Stomach smooth muscle (tissue), 2 donors: Measurements from ENCODE around the gene TPM1.
"Not testable (repeated sequence)": the region's sequence is repeated elsewhere in the genome, so short reads cannot be mapped to it uniquely, and the experiment has no call there.

Experiments
- H3K27ac ChIP-seq: one replicate; pipeline ENCODE4 v1.7.0; 2013; ENCODE audit warnings: mild to moderate bottlenecking, low read length, inconsistent platforms
- H3K27me3 ChIP-seq, 2 donors: one replicate each; pipeline ENCODE4 v1.7.0; 2013; ENCODE audit warnings: low read length in 2 of 2; ENCODE audit not compliant: insufficient read depth in 2 of 2, control insufficient read depth in 1 of 2
- H3K36me3 ChIP-seq, 2 donors: one replicate each; pipeline ENCODE4 v1.7.0; 2013; ENCODE audit warnings: low read length in 2 of 2; ENCODE audit not compliant: control insufficient read depth in 2 of 2, insufficient read depth in 2 of 2
- H3K4me1 ChIP-seq: one replicate; pipeline ENCODE4 v1.7.0; 2013; ENCODE audit warnings: low read length; ENCODE audit not compliant: control insufficient read depth, insufficient read depth
- H3K4me3 ChIP-seq, 2 donors: one replicate each; pipeline ENCODE4 v1.7.0; 2013; ENCODE audit warnings: low read length in 2 of 2
- H3K9ac ChIP-seq, 2 donors: one replicate each; pipeline ENCODE4 v1.7.0; 2013; ENCODE audit warnings: low read length in 2 of 2, mild to moderate bottlenecking in 1 of 2
- H3K9me3 ChIP-seq, 2 donors: one replicate each; pipeline ENCODE4 v1.7.0; 2013; ENCODE audit warnings: low read length in 2 of 2; ENCODE audit not compliant: control insufficient read depth in 2 of 2
- donor health status: healthy.
- donor health status: Pancreatic carcinoma.

The TPM1 gene

DNA sequence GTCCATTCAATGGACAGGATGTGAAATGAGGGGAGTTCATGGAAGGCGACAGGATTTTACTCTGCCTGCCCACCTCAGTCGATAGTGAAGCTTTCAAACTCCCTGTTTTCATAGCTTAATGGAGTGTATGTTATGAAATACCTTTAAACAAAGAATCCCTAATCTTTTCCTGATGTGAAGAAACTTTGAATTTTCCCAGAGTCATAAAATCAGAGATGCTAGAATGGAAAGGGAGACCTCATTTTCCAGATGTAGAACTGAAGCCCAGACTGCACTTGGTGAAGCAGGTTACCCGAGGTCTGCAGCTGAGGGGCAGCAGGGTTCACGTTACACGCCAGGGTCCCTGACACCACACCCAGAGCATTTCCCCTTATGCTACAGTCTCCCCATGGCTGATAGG, 44.4 kb downstream of the TPM1 start:
- Histone ChIP-seq H3K9ac (no peak overlapping the region), H3K4me3 (peak overlapping the region in 1 of 2 donors; percentile 15), H3K9me3 (no peaks in the 10 kb centered on the region), H3K27ac (no peak overlapping the region), H3K4me1 (peaks cover 50% of the 10 kb centered on the region), H3K27me3 (no peaks in the 10 kb centered on the region), H3K36me3 (no peaks in the 10 kb centered on the region)

DNA sequence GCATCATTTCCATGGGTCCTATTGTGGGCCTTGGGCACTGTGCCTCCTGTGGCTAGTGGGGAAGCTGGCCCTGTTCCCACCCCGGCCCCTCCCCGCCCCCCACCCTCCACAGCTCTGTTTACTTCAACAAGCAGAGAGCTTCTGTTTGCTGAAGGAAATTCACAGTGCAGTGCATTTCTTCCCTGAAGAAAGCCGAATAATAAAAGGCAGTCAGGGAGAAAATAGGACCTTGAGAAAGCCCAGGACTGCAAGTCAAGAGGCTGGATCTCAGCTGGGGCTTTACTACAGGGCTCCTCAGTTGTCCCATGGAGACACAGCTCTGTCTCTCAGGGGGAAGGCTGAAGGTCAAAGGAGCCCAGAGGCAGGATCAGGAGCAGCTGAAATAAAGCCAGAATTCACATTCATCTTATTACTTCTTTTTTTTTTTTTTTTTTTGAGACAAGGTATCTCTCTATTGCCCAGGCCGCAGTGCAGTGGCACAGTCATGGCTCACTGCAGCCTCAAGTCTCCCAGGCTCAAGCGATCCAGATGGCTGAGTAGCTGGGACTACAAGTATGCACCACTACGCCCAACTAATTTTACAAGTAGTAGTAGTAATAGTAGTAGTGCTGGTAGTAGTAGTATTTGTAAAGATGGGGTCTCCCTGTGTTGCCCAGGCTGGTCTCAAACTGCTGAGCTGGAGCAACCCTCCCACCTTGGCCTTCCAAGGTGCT, 46.1 kb downstream of the TPM1 start:
- H3K9me3 ChIP-seq, result no peaks in the 10 kb centered on the region
- peaks cover 42% of the 10 kb centered on the region for H3K4me1 ChIP-seq
- H3K4me3 ChIP-seq, result no peak overlapping the region
- peak overlapping the region; percentile 75 for H3K27ac ChIP-seq
- H3K36me3 ChIP-seq, result no peaks in the 10 kb centered on the region
- peak overlapping the region; percentile 29 to 46 for H3K9ac ChIP-seq
- H3K27me3 ChIP-seq, result no peaks in the 10 kb centered on the region

DNA sequence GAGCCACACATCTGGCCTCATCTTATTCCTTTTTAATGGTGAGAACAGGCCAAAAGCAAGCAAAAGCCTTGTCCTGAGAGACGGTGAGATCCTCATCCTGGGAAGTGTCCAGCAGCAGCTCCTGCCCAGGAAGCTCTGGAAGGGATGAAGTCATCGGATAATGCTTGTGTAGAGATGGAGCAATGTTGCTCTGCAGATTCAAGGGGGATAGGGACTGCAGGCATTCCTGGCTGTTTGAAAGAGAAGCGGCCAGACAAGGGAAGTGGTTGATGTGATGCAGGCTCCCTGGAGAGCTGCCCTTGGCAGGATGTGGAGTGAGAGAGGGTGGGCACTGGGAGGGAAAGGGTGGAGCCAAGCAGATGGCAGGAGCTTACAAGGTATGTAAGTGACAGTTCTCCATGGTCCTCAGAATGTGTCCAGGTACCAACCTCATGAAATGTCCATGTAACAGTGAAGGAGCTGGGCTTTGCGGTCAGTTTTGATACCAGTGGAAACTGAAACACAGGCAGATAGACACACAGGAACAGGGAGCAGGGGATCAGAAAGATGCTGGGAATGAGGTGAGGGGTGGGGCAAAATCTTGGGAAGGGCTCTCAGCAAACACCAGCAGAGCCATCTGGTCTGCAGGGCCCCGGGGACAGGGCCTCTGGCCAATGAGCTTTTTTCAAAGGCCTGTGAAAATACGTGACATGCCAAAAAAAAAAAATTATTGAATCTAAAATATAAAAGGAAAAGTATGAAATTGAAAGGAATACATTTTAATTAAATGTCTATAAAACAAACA, 46.9 kb downstream of the TPM1 start:
- peak overlapping the region; percentile 75 for H3K27ac ChIP-seq
- H3K4me1 ChIP-seq, result peaks cover 47% of the 10 kb centered on the region
- H3K27me3 ChIP-seq, result no peaks in the 10 kb centered on the region
- H3K4me3 ChIP-seq, result no peak overlapping the region
- H3K9me3 ChIP-seq, result no peaks in the 10 kb centered on the region
- H3K9ac ChIP-seq, result peak overlapping the region; percentile 29 to 46
- no peaks in the 10 kb centered on the region for H3K36me3 ChIP-seq

DNA sequence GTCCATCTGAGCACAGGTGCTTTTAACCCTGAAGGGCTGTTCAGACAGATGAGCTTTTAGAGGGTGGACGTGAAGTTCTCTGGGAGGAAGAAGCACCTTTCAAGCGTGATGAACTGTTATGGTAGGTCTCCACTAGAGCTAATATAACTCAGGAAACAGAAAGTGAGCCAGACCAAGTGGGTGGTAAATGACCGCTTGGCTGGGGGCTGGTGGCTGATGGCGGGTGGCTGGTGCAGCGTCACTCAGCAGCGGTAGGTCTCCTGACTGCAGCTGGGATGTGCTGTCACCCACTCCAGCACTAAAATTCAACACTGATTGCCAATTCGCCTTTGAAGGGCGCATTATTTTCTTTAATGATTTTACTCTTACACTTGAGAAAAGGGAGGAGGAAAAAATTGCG, 47.9 kb downstream of the TPM1 start:
- no peaks in the 10 kb centered on the region for H3K36me3 ChIP-seq
- peaks cover 47% of the 10 kb centered on the region for H3K4me1 ChIP-seq
- no peaks in the 10 kb centered on the region for H3K27me3 ChIP-seq
- H3K4me3 ChIP-seq, result peak overlapping the region in 1 of 2 donors; percentile 1
- no peak overlapping the region for H3K9ac ChIP-seq
- H3K27ac ChIP-seq, result peak overlapping the region; percentile 73
- H3K9me3 ChIP-seq, result no peaks in the 10 kb centered on the region

DNA sequence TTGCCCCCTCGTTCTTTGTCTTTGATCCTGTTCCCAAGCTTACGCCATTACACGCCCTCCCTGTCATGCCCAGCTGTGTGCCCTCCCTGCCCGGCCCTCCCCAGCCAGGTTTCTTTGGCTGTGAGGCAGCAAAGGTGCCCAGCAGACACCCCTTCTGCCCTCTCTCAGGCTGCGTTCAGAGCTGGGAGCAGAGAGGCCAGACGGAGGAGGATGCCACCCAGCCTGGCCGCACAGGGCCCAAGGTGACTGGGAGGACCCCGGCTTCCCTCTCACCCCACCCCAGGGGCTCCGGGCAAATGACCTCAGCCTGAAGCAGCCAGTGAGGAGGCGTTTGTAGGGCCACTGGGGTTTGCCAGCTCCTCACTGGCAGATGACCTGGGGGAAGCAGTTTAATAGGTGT, 48.3 kb downstream of the TPM1 start:
- Histone ChIP-seq H3K27ac (peak overlapping the region; percentile 73), H3K4me1 (peaks cover 46% of the 10 kb centered on the region), H3K27me3 (no peaks in the 10 kb centered on the region)

DNA sequence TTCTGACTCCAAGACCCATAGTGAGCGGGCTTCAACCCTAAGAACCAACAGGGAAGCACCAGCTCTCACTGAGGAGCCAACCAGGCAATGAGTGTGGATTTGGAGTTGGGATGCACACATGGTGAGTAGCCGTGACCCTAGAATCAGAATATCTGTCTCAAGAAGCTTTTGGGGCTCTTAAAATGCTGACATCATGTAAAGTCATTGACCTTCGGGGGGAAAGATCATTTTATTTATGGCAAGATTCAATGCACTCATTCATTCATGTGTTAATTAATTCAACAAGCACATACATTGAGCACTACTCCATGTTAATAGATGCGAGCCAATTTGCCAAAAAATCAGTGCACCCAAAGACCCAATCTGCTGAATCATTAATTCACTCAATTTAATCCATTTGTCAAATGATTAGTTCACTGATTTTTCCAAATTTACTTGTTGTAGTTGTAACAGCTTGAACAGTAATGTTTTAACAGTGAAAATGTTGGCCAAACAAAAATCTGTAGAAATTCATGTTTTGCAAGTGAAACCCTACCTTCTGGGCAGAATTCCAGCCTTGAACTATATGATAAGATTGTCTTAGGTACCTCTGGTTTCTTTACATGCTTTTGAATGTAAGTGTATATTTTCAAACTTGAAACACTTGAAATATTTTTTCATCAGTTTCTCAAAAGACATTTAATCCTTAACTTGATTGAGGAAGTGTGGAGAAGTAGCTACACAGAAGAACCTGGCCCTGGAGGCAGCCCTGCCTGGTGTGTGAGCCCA, 49.3 kb downstream of the TPM1 start:
- Histone ChIP-seq H3K27me3 (no peaks in the 10 kb centered on the region), H3K27ac (peak overlapping the region; percentile 73), H3K4me1 (peaks cover 37% of the 10 kb centered on the region), H3K9ac (no peak overlapping the region), H3K36me3 (no peaks in the 10 kb centered on the region), H3K9me3 (no peaks in the 10 kb centered on the region), H3K4me3 (no peak overlapping the region)

More for the DNA sequence above, 48.3 kb downstream of the TPM1 start:
- H3K36me3 ChIP-seq, result no peaks in the 10 kb centered on the region
- H3K4me3 ChIP-seq, result no peak overlapping the region
- H3K9me3 ChIP-seq, result no peaks in the 10 kb centered on the region
- peak overlapping the region in 1 of 2 donors; percentile 29 for H3K9ac ChIP-seq

DNA sequence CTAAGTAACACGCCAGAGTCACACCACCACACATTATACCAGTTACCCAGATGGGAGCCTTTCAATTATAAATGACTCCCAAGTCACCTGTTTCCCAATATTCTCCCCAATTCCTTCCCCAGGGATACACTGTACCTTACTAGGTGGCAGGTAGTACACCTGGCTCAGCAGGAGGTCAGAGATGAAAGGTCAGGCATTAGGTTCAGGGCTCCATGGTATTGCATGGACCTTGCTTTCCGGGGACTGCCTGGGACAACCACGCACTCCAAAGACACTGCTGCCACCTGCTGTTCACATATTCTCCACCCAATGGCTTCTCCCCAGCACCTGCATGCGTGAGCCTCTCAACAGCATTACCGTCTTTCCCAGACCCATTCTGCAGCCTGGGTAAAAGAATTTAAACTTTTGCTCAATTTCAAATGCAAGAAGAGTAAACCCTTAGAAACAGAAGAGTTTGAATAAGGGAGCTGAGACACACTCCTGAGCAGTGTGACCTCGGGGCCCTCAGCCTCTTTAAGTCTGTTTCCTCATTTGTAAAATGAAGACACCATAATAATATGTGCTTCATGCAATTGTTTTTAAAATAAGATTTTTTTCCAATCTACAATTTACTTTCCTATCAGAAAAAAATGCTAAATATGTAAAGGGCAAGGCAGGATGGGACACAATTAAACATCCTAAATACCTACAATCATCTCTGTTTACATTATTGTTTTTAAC, 51.1 kb downstream of the TPM1 start:
- Histone ChIP-seq H3K27ac (peak overlapping the region; percentile 49), H3K4me1 (peaks cover 32% of the 10 kb centered on the region), H3K9ac (no peak overlapping the region), H3K36me3 (no peaks in the 10 kb centered on the region), H3K9me3 (no peaks in the 10 kb centered on the region), H3K4me3 (peak overlapping the region in 1 of 2 donors; percentile 15), H3K27me3 (no peaks in the 10 kb centered on the region)

DNA sequence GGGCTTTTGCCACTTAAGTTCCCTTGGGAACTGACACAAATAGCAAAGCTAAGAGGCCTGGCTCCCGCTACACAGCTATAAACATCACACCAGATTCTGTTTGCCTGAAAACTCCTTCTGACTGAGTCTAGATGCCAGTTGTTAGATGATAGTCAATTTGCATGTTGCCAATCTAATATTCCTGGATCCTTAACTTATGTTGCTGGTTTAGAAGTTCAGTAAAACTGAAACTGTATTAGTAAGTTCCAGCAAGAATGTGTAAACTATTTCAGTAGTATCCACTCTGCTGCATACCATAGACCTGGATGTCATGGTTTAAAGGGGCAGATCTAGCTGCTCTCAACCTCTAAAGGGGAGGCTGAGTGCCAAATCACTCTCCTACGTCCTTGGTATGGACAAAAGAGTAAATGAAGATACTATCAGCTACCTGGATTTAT, 52.0 kb downstream of the TPM1 start:
- Histone ChIP-seq H3K4me3 (peak overlapping the region in 1 of 2 donors; percentile 29), H3K36me3 (no peaks in the 10 kb centered on the region), H3K9me3 (no peaks in the 10 kb centered on the region), H3K27me3 (no peaks in the 10 kb centered on the region), H3K27ac (peak overlapping the region; percentile 49), H3K4me1 (peaks cover 23% of the 10 kb centered on the region), H3K9ac (no peak overlapping the region)

DNA sequence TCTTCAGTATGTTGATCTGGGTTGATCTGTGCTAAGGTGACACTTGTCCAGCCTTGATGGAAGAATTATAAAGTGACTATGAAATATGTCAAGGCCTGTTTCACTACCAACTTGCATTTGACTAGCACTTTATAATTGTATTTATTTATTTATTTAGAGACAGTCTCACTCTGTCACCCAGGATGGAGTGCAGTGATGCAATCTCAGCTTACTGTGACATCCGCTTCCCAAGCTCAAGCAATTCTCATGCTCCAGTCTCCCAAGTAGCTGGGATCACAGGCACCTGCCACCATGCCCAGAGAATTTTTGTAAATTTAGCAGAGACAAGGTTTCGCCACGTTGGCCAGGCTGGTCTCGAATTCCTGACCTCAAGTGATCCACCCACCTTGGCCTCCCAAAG, 53.6 kb downstream of the TPM1 start:
- Histone ChIP-seq H3K36me3 (no peaks in the 10 kb centered on the region), H3K4me3 (no peak overlapping the region), H3K4me1 (peaks cover 13% of the 10 kb centered on the region), H3K27me3 (no peaks in the 10 kb centered on the region), H3K27ac (no peak overlapping the region), H3K9ac (no peak overlapping the region), H3K9me3 (no peaks in the 10 kb centered on the region)

DNA sequence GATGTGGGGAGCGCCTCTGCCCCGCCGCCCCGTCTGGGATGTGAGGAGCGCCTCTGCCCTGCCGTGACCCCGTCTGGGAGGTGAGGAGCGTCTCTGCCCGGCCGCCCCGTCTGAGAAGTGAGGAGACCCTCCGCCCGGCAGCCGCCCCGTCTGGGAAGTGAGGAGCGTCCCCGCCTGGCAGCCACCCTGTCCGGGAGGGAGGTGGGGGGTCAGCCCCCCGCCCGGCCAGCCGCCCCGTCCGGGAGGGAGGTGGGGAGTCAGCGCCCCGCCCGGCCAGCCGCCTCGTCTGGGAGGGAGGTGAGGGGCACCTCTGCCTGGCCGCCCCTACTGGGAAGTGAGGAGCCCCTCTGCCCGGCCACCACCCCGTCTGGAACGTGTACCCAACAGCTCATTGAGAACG, 56.4 kb downstream of the TPM1 start:
- not testable (repeated sequence) for H3K4me1 ChIP-seq, H3K27me3 ChIP-seq, H3K9ac ChIP-seq, H3K27ac ChIP-seq, H3K36me3 ChIP-seq, H3K9me3 ChIP-seq, H3K4me3 ChIP-seq
